NCI-H2196 (cell line): Measurements from ENCODE around the gene TUBG2.

Source experiments
- DNase-seq: peaks from one replicate; lab custom pipeline; 2025; ENCODE audit not compliant: unreplicated experiment; lab: John Stamatoyannopoulos, UW

TUBG2 gene

GRCh38 chr17:42676424-42677011 lies 17.4 kb downstream of the TUBG2 start, which contains the start of gene PLEKHH3:
TSS of gene PLEKHH3 (minus strand) at chr17:42676994. CDS start at chr17:42676563, 431 bp downstream.
- DNase-seq: peak; percentile 41

- DNase-seq: peak; percentile 92
These were observed 18.2 kb downstream of the TUBG2 start for GRCh38 chr17:42677012-42677857.

- DNase-seq: peak; percentile 69
These were observed 19.1 kb downstream of the TUBG2 start for GRCh38 chr17:42677921-42678781.

GRCh38 chr17:42678951-42679491 lies 19.9 kb downstream of the TUBG2 start:
- DNase-seq: peak; percentile 24

DNA sequence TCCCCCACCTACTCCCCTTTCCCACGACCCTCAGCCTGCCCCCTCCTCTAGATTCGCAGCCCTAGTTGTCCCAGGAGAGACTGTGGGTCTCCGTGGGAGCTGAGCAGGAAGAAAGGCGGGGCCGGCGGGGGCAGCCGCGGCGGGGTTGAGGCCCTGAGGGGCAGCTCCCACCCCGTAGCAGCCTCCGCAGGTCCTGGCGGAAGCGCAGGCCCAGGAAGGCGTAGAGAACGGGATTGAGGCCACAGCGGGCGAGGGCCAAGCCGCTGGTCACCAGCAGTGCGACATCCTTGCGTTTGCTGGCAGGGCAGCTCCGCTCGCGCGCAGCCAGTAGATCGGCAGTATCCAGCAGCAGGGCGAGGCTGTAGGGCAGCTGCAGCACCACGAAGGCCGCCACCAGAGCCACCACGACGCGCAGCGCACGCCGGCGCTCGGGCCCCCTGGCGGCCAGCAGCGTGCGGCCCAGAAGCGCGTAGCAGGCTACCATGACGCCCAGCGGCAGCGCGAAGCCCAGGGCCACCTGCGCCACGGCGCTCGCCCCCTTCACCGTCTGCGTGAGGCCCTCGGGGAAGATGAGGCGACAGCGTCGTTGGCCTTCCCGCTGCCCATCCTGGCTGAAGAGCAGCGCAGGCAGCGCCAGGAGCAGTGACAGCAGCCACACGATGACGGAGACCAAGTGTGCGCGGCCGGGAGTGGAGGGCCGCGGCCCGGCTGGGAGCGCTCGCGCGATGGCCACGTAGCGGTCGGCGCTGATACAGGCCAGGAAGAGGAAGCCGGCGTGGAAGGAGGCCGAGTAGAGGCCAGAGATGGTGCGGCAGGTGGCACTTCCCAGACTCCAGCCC lies 20.6 kb downstream of the TUBG2 start:
- DNase-seq: no peak

DNA sequence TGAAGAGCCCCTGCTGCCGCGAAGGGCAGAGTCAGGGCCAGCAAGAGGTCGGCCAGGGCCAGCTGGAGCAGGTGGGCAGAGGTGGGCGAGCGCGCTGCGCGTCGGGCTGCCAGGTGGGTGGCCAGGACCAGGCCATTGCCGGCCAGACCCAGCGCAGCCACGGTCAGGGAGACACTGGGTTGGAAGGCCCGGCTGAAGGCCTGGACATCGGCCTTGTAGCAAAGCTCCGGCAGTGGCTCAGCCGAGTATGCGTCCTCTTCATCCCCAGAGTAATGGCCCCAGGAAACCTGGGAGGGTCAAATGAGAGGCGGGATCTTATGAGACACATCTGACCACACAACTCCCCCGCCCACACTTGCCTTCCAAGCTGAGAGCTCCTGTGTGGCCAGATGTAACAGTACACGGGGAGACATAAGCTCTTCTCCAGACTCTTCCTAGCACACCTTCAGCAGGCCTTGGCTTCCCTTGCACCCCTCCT lies 21.3 kb downstream of the TUBG2 start:
- no peak for DNase-seq

GRCh38 chr17:42681976-42682721 lies 23.1 kb downstream of the TUBG2 start, which contains the start of gene CNTNAP1:
TSS of gene CNTNAP1 (plus strand) at chr17:42682531. CDS start at chr17:42682830, 299 bp downstream.
- DNase-seq: no peak

DNA sequence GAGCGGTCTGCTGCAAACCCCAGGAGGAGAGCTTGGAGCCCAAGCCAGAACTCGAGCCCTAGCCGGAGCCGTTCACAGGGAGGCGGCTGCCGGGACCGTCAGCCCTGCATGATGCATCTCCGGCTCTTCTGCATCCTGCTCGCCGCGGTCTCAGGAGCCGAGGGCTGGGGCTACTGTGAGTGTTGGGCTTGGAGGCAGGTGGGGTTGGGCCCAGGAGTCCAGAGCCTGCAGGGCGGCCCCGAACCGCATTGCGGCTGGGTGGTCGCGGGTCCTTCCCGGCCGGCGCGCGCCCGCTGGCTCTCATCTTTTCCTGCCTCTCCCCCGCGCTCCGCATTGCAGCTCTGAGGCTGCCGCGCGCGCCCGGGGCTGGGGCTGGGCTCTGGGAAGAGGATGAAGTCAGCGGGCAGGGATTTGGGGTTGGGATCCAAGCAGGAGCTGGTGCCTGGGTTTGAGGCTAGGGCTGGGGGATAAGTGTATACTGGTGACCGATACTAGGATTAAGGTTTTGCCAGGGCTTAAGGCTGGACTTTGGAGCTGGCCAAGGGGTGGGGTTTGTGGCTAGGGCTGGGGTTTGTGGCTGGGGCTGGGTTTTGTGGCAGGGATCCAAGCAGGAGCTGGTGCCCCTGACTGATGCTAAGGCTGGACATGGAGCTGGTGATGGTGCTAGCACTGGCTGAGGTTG lies 23.8 kb downstream of the TUBG2 start:
- no peak for DNase-seq

DNA sequence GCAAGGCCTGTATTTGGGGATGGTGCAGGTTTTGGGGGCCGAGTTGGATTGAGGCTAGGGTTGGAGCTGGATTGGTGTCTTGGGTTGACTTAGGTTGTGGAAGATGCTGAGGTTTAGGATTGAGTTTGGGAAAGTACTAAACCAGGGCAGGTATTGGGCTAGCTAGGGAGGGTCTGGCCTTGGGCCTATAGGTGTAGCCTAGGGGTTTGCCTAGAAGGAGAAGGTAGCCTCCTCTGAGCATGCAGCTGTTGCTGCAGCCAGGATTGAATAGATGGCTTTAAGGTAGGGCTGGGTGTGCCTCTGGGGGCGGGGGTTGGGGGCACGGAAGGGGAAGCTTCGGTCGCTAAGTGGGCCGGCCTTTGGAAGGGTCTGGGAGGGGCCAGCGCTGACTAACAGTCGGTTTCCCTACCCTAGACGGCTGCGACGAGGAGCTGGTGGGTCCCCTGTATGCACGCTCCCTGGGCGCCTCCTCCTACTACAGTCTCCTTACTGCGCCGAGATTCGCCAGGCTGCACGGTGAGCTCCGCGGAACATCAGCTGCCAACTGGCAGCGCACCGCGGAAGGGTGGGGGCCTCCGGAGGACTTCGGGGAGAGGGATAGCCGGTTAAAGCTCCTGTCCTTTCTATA lies 24.4 kb downstream of the TUBG2 start:
- DNase-seq: no peak

DNA sequence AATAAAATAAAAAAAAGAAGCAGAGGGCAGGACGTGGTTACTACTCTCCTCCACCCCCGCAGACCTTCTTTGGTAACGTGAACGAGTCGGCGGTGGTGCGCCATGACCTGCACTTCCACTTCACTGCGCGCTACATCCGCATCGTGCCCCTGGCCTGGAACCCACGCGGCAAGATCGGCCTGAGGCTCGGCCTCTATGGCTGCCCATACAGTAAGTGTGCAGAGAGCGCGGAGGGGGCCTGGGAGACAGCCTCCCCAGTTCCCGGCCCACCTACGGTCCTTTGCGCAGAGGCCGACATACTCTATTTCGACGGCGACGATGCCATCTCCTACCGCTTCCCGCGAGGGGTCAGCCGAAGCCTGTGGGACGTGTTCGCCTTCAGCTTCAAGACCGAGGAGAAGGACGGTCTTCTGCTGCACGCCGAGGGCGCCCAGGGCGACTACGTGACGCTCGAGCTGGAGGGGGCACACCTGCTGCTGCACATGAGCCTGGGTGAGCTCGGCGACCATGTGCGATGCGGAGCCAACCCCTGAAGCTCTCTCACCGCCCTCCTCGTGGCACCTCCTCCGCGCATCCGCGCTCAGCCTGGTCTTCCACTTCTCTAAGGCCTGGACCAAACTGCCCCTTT lies 26.0 kb downstream of the TUBG2 start:
- no peak for DNase-seq

- DNase-seq: no peak
These were observed 26.7 kb downstream of the TUBG2 start for GRCh38 chr17:42685831-42686230.

DNA sequence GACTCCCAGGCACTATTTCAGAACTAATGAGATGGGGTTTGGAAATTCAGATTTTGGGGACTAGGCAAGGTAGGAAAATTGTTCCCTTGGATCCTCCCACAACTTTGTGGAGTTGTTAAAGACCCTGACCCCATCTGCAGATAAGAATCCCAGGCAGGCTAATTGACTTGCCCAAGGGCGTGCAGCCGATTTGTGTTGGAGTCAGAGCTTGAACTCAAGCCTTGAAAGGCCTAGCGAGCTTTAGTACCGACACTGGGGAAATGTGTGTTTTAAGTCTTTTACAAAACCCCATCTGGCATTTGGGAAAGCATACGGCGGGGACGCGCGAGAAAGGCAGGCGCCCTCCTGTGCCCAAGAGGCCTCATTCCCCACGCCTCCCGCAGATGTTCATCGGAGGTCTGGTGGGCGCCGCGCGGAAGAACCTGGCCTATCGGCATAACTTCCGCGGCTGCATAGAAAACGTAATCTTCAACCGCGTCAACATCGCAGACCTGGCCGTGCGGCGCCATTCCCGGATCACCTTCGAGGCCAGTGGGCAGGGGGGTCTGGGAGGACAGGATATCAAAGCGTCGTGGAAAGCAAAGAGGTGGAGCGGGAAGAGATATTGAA lies 27.5 kb downstream of the TUBG2 start:
- DNase-seq: no peak

- DNase-seq: no peak
These were observed 28.7 kb downstream of the TUBG2 start for GRCh38 chr17:42687707-42688320.

DNA sequence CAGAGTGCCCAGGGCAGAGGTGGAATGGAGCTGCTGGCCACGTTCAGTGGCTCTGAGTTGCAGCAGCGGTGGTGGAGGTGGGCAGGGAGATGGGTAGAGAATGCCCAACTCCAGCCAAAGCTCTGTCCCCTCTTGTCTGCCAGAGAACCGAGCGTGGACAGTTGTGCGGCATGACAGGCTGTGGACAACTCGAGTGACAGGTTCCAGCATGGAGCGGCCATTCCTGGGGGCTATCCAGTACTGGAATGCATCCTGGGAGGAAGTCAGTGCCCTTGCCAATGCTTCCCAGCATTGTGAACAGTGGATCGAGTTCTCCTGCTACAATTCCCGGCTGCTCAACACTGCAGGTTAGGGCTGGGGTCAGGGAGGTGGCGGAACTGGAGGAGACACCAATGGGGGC lies 31.5 kb downstream of the TUBG2 start:
- no peak for DNase-seq

GRCh38 chr17:42691021-42691545 lies 32.0 kb downstream of the TUBG2 start:
- DNase-seq: no peak

- no peak for DNase-seq
These were observed 33.4 kb downstream of the TUBG2 start for GRCh38 chr17:42692489-42692888.

DNA sequence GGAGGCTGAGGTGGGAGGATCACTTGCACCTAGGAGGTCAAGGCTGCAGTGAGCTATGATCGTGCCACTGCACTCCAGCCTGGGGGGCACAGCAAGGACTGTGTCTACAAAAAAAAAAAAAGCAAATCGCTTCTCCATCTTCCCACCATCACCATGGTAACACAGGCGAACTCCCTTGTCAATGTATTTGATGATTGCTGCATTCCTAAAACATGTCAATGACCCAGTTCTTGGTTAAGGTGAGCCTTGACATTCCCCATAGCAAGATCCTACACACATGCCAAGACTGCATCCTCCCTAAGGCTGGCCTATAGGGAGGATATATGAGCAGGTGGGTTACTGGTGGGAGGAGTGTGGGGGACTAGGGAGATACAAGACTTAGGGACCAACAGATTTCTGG lies 35.4 kb downstream of the TUBG2 start:
- DNase-seq: no peak
